OCI-LY3 (cell line): ENCODE measurements around the gene DOHH.

Experiments
- H2AFZ ChIP-seq: fragments of 200-600, 300-600 bp; shearing (Covaris generic); 2 replicates; pipeline ENCODE4 v1.6.0; 2014; ENCODE audit warnings: antibody characterized with exemption, low read depth, low read length
- H3K27ac ChIP-seq: fragments of 200-600, 300-600 bp; sonication (generic); 2 replicates; pipeline ENCODE4 v1.5.1; 2014; ENCODE audit warnings: mild to moderate bottlenecking, low read length, moderate library complexity, mixed read lengths
- H3K27me3 ChIP-seq: fragments of 200-600, 300-600 bp; sonication (generic); 2 replicates; pipeline ENCODE4 v1.6.1; 2014; ENCODE audit warnings: low read depth, low read length, mixed read lengths
- H3K36me3 ChIP-seq: fragments of 200-600, 300-600 bp; sonication (generic); replicated peaks from 2 replicates; pipeline ENCODE3; 2014; ENCODE audit warnings: low read depth, low read length, mixed read lengths
- H3K4me1 ChIP-seq: fragments of 300-600, 200-600 bp; sonication (generic); 2 replicates; pipeline ENCODE4 v1.6.1; 2014; ENCODE audit warnings: low read length, mixed read lengths
- H3K4me2 ChIP-seq: fragments of 200-600, 300-600 bp; sonication (generic); 2 replicates; pipeline ENCODE4 v1.6.1; 2014; ENCODE audit warnings: low read length, mixed read lengths
- H3K4me3 ChIP-seq: fragments of 300-600, 200-600 bp; sonication (generic); 2 replicates; pipeline ENCODE4 v1.5.1; 2014; ENCODE audit warnings: antibody characterized with exemption, mild to moderate bottlenecking, low read length, moderate library complexity
- H3K79me2 ChIP-seq: fragments of 300-600, 200-600 bp; shearing (Covaris generic); 2 replicates; pipeline ENCODE4 v1.6.1; 2014; ENCODE audit warnings: mild to moderate bottlenecking, low read length, mixed read lengths
- H3K9ac ChIP-seq: fragments of 300-600, 200-600 bp; shearing (Covaris generic); 2 replicates; pipeline ENCODE4 v1.6.0; 2014; ENCODE audit warnings: mild to moderate bottlenecking, low read length, moderate library complexity
- H3K9me3 ChIP-seq: fragments of 200-600, 300-600 bp; shearing (Covaris generic); 2 replicates; pipeline ENCODE4 v1.6.1; 2014; ENCODE audit warnings: low read length, mixed read lengths; ENCODE audit not compliant: insufficient read depth
- H4K20me1 ChIP-seq: fragments of 200-600, 300-600 bp; sonication (generic); 2 replicates; pipeline ENCODE4 v1.6.1; 2016; ENCODE audit warnings: low read length, mixed read lengths; ENCODE audit not compliant: insufficient read depth
- EZH2phosphoT487 ChIP-seq: fragments of 200-600 bp; shearing (Covaris generic); IDR thresholded peaks from 2 replicates; pipeline ENCODE4 v1.6.1; 2018; ENCODE audit warnings: antibody characterized with exemption, mixed run types, low read depth
- TF ChIP-seq, protein P1 (sequence below): fragments of 200-600, 300-600 bp; sonication (generic); IDR thresholded peaks from 2 replicates; pipeline ENCODE4 v1.5.1; 2014; ENCODE audit warnings: antibody characterized with exemption, low read length, low read depth

The DOHH gene

DNA sequence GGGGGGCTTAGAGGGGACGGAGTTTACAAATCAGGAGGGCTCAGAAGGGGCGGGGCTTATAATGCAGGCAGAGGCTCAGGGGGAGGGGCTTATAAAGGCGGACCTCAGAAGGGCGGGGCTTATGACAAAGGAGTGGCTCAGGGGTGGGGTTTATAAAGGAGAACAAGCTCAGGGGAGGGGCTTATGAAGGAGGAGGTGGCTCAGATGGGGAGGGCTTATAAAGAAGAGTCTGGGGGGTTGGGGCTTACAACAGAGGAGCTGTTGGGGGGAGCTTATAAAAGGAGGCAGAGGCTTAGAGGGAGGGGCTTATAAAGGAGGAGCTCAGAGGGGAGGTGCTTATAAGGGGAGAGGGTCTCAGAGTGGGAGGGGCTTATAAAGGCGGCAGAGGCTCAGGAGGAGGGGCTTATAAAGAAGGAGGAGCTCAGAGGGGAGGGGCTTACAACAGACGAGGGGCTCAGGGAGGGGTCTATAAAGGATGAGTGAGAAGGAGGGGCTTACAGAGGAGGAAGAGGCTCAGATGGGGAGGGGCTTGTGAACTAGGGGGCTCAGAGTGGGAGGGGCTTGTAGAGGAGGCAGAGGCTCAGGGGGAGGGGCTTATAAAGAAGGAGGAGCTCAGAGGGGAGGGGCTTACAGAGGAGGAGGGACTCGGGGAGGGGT, 21.2 kb downstream of the DOHH start:
- H3K4me1 ChIP-seq: no peaks in the 10 kb centered on the region
- H3K4me3 ChIP-seq: no peak overlapping the region
- no peaks in the 10 kb centered on the region for H3K79me2 ChIP-seq
- no peaks in the 10 kb centered on the region; the same call in 1 of the 2 replicates for H4K20me1 ChIP-seq
- peaks cover 14% of the 10 kb centered on the region; the same call in 1 of the 2 replicates for H3K27me3 ChIP-seq
- no peak overlapping the region for H3K27ac ChIP-seq
- no peak overlapping the region for H3K4me2 ChIP-seq
- no peak overlapping the region for H2AFZ ChIP-seq
- no peak for TF ChIP-seq EZH2phosphoT487
- TF ChIP-seq, protein P1, sequence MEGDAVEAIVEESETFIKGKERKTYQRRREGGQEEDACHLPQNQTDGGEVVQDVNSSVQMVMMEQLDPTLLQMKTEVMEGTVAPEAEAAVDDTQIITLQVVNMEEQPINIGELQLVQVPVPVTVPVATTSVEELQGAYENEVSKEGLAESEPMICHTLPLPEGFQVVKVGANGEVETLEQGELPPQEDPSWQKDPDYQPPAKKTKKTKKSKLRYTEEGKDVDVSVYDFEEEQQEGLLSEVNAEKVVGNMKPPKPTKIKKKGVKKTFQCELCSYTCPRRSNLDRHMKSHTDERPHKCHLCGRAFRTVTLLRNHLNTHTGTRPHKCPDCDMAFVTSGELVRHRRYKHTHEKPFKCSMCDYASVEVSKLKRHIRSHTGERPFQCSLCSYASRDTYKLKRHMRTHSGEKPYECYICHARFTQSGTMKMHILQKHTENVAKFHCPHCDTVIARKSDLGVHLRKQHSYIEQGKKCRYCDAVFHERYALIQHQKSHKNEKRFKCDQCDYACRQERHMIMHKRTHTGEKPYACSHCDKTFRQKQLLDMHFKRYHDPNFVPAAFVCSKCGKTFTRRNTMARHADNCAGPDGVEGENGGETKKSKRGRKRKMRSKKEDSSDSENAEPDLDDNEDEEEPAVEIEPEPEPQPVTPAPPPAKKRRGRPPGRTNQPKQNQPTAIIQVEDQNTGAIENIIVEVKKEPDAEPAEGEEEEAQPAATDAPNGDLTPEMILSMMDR: no peak
- no peaks in the 10 kb centered on the region for H3K36me3 ChIP-seq
- H3K9ac ChIP-seq: no peak overlapping the region
- no peaks in the 10 kb centered on the region for H3K9me3 ChIP-seq

DNA sequence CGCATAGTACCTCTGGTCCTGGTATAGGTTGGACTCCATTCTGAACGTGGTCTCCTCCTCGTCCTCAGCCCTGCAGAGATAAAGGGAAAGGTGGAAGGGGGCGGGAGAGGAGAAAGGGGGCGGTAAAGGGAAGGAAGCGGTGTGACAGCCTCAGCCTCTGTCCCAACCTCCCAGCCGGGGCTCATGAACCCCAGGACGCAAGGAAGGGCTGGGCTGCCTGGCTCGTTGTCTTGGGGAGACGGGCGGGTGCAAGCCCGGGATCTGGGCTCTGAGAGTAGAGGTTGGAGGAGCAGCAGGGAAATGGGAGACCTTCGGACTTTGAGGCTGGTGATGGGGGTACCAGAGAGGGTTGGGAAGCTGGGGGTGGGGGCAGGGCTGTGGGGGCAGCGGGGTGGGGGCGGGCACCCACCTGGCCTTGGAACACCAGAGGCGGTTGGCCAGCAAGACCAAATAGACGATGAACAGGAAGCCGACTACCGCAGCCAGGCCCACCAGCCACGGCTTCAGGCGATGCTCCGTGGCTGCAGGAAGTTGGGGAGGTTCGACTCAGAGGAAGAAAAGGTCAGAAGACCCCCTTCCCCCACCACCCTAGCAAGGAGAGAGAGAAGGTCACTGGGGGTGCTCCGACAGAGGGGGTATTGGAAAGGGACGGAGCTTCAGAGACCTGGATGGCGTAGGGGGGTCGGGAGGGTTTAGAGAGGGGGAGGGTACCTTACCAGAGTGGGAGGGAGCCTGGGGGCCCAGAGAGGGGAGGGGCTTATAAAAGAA, 21.9 kb downstream of the DOHH start:
- Histone ChIP-seq H3K27ac (no peak overlapping the region), H3K9ac (no peak overlapping the region), H3K27me3 (peaks cover 14% of the 10 kb centered on the region; the same call in 1 of the 2 replicates), H3K36me3 (no peaks in the 10 kb centered on the region), H3K4me3 (no peak overlapping the region), H3K9me3 (no peaks in the 10 kb centered on the region), H3K4me2 (no peak overlapping the region), H4K20me1 (no peaks in the 10 kb centered on the region; the same call in 1 of the 2 replicates), H2AFZ (no peak overlapping the region), H3K79me2 (no peaks in the 10 kb centered on the region), H3K4me1 (no peaks in the 10 kb centered on the region)
- TF ChIP-seq EZH2phosphoT487: no peak
- TF ChIP-seq, protein P1: no peak

DNA sequence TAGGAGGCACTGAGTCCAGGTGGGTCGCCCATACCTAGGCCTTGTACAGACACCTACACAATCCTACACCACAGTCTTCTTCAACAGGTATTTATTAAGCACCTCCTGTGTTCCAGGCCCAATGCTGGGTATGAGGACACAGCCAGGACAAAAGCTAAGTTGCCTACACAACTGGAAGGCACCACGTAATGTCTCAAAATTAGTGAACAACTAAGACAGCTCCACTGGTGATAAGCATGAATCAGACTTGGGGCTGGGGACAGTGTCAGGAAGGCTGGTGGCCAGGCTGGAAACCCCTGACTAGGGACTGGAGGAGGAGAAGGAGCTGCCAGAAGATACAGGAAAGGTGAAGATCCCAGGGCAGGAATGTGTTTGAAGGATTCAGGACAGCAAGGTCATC, 22.5 kb downstream of the DOHH start:
- no peaks in the 10 kb centered on the region; the same call in 1 of the 2 replicates for H4K20me1 ChIP-seq
- H3K9me3 ChIP-seq: no peaks in the 10 kb centered on the region
- H2AFZ ChIP-seq: no peak overlapping the region
- H3K79me2 ChIP-seq: no peaks in the 10 kb centered on the region
- no peak overlapping the region for H3K4me3 ChIP-seq
- no peaks in the 10 kb centered on the region for H3K4me1 ChIP-seq
- no peak overlapping the region for H3K9ac ChIP-seq
- no peak overlapping the region for H3K4me2 ChIP-seq
- peaks cover 14% of the 10 kb centered on the region; the same call in 1 of the 2 replicates for H3K27me3 ChIP-seq
- no peak overlapping the region for H3K27ac ChIP-seq
- no peaks in the 10 kb centered on the region for H3K36me3 ChIP-seq
- TF ChIP-seq EZH2phosphoT487: no peak
- TF ChIP-seq, protein P1: no peak

DNA sequence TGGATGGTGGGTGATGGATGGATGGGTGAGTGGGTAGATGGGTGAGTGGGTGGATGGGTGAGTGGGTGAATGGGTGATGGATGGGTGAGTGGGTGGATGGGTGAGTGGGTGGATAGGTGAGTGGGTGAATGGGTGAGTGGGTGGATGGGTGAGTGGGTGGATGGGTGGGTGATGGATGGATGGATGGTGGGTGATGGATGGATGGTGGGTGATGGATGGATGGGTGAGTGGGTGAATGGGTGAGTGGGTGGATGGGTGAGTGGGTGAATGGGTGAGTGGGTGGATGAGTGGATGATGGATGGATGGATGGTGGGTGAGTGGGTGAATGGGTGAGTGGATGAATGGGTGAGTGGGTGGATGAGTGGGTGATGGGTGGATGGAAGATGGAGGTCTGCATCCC, 23.0 kb downstream of the DOHH start:
- Histone ChIP-seq H2AFZ (no peak overlapping the region), H3K4me1 (no peaks in the 10 kb centered on the region), H3K9ac (no peak overlapping the region), H3K27me3 (peaks cover 14% of the 10 kb centered on the region; the same call in 1 of the 2 replicates), H3K4me2 (no peak overlapping the region), H3K27ac (no peak overlapping the region), H4K20me1 (no peaks in the 10 kb centered on the region; the same call in 1 of the 2 replicates), H3K79me2 (no peaks in the 10 kb centered on the region), H3K36me3 (no peaks in the 10 kb centered on the region), H3K9me3 (no peaks in the 10 kb centered on the region), H3K4me3 (no peak overlapping the region)
- TF ChIP-seq EZH2phosphoT487: no peak
- TF ChIP-seq, protein P1: no peak
